ENCODE results near the gene RFTN1.

Gene RFTN1

GRCh38 chr3:16304061-16305010, 209.2 kb downstream of the RFTN1 start:
- DNase-seq (ENCODE audit: low read depth in 3 of 3), result no peak

- no peak for DNase-seq (ENCODE audit: low read depth in 3 of 3)
Measured at GRCh38 chr3:16303037-16303575, 210.4 kb downstream of the RFTN1 start.

GRCh38 chr3:16302082-16302631, 211.3 kb downstream of the RFTN1 start:
- no peak for DNase-seq (ENCODE audit: low read depth in 3 of 3)

- DNase-seq (ENCODE audit: low read depth in 3 of 3), result no peak
Measured at GRCh38 chr3:16301507-16301906, 212.0 kb downstream of the RFTN1 start.

- DNase-seq (ENCODE audit: low read depth in 3 of 3), result no peak
Measured at GRCh38 chr3:16300881-16301359, 212.6 kb downstream of the RFTN1 start.

GRCh38 chr3:16300307-16300706, 213.2 kb downstream of the RFTN1 start:
- DNase-seq (ENCODE audit: low read depth in 3 of 3), result no peak

DNA sequence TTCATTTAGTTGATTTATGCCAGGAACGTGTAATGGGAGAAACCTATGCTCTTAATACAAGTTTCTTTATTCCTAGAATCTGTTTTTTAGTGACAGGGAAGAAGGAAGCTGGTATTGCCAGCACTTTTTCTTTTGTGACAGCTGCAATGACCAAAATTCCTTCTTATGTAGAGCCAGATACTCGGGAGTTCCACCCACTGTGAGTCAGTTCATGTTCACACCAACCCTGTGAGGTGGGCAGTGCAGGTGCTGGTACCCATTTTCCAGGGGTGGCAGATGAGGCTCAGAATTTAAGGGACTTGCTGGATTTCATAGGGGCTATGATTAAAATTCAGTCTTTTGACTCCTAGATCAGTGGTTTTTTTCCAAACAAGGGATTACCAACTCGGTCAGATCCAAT, 213.8 kb downstream of the RFTN1 start:
- DNase-seq (ENCODE audit: low read depth in 3 of 3), result no peak

DNA sequence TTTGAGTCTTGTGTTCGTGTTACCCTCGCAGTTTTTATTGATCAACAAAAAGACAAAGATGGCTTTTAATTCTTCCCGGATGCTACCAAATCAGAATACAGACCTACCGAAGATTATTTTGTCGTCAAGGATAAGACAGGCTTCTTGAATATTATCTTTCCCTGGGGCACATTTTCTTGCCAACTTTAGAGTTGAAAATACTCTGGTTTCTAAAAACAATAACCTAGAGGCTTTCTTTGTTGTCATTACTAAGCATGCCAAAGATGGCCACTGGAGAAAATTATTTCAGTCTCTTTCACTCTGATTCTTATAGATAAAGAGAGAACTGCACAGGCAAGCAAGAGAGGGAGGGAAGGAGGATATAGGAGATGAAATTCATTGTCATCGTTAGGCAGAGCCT, 214.6 kb downstream of the RFTN1 start:
- no peak for DNase-seq (ENCODE audit: low read depth in 3 of 3)

- DNase-seq (ENCODE audit: low read depth in 3 of 3), result no peak
Measured at GRCh38 chr3:16297997-16298885, 215.3 kb downstream of the RFTN1 start.

- DNase-seq (ENCODE audit: low read depth in 3 of 3), result no peak
Measured at GRCh38 chr3:16295298-16295890, 218.1 kb downstream of the RFTN1 start.

GRCh38 chr3:16294844-16295243, 218.7 kb downstream of the RFTN1 start:
- DNase-seq (ENCODE audit: low read depth in 3 of 3), result no peak

DNA sequence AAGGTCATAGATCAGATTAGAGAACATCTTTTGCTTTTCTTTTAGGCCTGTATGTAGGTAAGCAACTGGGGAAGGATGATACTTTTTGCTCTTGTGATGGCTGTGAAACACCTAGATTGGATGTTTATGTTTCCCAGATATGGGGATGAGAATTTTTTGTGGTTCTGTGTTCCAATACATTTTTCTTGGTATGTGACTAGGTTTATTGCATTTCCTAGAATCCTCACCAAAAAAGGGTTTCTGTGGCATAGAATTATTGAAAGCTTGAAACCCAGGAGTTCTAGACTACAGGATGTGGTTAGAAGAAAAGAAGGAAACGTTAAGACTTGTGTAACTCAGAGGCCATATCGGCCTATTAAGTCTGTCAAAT, 222.7 kb downstream of the RFTN1 start:
- no peak for DNase-seq (ENCODE audit: low read depth in 3 of 3)

GRCh38 chr3:16290007-16290826, 223.3 kb downstream of the RFTN1 start:
- no peak for DNase-seq (ENCODE audit: low read depth in 3 of 3)

DNA sequence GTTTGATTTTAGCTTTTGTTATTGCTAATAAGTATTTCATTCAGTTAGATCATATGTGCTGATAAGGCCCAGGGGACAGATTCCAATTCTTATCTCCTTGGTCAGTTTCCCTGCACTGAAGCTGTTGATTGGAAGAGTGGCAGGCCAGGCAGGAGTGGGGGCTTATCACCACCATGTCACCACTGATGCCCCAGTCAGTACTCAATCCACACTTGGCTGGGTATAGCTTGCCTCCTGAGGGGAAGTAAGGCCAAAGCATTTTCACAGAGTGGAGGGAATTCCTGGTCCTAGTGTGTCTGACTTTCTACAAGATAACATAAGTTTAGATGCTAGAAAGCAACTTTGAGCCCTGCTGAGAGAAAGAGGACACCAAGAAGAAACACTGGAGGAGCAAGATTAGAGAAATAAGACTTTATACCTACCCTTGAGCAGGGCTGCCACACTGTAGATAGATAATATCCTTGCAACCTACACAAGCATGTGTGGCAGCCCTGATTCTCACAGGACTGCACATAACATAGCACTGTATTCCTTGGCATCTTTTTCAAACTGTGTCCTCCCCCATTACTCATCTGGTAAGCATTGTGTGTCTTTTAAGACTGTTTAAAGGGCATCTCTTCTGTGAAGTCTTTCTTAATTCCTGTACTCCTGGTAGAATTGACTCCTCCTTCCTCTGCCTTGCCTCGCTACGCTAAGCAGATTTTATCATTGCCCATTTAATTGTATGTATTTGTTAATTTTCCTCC, 224.2 kb downstream of the RFTN1 start:
- no peak for DNase-seq (ENCODE audit: low read depth in 3 of 3)

DNA sequence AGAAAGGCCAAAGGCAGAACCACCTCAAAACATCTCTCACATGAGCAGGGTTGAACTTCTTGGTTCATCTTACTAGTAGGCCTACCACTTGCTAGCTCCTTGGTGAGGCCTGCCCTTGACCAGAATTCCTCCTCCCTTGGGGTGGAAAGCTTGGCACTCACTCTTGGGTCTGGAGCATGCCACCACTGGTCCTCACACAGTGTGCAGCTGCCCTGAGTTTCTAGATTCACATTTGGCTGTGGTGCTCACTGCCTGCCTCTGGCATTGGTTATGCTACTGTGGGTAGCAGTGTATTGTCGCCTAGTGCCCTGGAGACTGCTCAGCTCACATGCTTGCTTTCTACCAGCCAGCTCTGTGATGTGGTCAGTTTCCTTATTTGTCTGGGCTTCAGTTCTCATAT, 224.8 kb downstream of the RFTN1 start:
- no peak for DNase-seq (ENCODE audit: low read depth in 3 of 3)

- no peak for DNase-seq (ENCODE audit: low read depth in 3 of 3)
Measured at GRCh38 chr3:16286751-16287543, 226.6 kb downstream of the RFTN1 start.

DNA sequence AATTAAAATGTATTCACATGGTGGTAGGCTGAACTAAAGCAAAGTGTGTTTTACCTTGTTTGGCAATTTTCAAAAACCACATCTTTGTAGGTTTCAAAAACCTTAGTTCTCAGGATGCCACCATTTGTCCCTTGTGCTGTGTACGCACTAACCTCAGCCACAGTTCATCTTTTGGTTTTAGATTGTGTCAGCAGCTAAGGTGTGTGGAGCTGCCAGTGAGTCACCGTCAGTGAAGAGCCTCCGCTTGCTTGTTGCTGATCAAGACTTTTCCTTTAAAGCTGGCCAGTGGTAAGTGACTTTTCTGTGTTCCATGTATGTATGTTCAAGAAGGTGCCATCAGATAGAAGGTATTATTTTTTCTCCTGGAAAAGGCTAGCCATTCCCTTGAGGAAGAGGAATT, 227.3 kb downstream of the RFTN1 start:
- peak; percentile 33 to 64 (median 61) for DNase-seq (ENCODE audit: low read depth in 3 of 3)

GRCh38 chr3:16284633-16285032, 228.9 kb downstream of the RFTN1 start:
- no peak for DNase-seq (ENCODE audit: low read depth in 3 of 3)

DNA sequence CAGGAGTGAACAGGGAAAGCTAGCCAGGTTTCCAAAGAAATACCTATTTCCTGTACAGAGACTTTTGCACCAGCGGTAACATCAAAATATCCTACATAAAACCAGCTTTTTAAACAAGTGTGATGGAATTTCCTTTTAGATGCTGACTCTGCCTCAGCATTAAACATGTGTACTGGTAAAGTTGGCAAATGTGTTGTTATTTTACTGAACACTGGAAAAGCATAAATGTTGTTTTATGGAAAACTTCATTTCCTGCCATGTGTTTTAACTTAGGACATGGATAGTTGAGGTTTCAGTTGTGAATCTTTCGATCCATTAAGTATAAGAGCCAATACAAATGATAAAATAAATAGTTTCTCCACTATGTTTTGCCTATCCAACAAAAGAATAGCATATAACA, 232.8 kb downstream of the RFTN1 start:
- DNase-seq (ENCODE audit: low read depth in 3 of 3), result no peak
